Ramos (cell line): ENCODE measurements around the gene ZNF862.

Experiments
- in situ Hi-C: fragments of 300-500 bp; cut with MboI; formaldehyde crosslinking; loops from one replicate; pipeline ENCODE4 v1.14.3; 2022; ENCODE audit warnings: low sequenced_read_pairs; ENCODE audit not compliant: unreplicated experiment

The ZNF862 gene

DNA sequence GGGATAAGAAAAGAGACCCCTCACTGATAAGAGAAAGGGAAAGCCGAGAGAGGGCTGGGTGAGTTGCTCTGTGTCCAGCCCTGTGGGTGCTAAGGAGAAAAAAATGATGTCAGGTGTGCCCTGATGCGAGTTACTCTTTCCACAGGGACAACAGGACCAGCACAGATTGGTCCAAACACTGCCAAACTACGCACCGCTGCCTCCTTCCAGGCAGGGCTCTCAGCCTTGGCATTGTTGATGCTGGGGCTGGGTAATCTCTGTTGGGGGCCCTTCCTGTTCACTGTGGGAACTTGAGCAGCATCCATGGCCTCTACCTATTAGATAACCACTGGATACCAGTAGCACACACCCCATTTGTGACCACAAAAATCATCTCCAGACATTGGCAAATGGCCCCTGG, 25.3 kb downstream of the ZNF862 start:
- in situ Hi-C loops: no loop called here

DNA sequence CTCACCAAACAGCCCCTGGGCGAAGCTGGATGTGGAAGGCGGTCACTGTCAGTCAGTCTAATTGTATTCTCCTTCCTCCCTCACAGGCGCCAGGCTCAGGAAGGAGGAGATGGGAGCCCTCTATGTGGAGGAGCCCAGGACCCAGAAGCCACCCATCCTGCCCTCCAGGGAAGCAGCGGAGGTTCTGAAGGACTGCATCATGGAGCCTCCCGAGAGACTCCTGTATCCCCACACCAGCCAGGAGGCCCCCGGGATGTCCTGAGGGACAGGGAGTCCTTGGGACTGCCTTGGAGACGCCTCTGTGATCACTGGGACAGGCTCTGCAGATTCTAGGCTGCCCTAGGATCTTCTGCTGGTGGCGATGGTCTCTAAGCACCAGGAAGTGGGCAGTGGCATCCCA, 25.8 kb downstream of the ZNF862 start:
- in situ Hi-C loops: no loop called here

DNA sequence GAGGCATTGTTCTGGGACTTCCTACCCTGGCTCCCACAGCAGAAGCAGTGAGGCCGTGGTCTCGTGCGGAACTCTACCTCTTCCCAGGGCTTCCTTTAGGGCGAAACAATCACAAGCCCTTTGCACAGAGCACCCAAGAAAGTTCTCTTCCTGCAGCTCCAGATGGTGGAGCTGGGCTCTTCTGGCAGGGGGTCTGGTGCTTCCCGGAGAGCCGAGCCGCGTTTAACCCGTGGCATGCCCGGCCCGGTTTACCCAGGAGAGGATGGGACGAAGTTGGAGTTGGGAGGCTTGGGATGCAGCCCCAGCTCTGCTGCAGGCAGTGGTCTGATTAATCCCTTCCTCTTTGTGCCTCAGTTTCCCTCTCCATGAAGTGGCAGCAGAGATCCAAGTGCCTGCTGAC, 26.6 kb downstream of the ZNF862 start:
- in situ Hi-C loops: no loop called here

DNA sequence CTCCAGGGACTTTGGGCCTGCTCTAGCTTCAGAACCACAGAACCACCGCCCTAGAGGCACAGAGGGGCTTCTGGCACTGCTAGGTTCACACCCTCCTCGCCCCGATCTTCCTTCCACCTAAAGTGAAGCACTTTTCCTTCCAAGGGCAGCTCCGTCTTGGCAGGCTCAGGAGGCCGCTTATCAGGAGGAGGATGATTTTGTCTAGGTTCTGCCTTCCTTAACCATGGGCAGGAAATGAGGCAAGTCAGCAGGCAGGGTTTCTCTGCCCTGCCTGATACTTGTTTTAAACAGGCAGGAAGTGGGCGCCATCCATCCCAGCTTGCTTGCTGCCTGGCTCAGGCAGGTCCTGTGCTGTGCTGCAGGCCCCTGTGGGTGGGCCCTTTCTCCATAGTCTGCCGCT, 27.3 kb downstream of the ZNF862 start:
- in situ Hi-C loops: no loop called here

DNA sequence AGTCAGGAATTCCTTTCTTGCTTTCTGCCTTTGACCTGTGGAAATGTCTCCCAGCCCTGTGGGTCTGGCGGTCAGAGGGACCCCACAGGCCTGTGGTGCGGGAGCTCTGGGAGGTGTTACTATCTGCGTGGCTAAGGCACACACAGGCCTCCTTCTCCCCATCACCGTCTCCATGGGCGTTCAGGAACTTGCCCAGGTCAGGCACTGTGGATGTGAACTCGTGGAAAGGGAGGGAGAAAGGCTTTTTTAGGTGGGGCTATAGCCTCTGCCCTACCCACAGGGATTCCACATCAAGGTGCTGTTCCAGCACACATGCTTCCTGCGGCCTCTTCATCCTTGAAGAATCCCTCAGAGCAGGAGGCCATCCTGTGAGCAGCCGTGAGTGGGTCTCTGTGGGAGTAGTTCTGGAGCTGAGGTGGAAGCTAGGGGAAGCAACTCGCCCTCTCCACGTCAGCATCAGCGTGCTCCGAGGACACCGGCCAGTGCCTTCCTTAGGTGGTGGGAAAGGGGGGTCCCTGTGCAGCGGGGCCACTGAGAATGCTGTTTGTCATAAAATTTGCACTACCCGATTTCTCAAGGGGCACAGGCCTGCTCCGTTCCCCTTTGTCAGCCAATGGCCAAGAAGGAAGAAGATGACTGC, 28.1 kb downstream of the ZNF862 start:
- in situ Hi-C loops: no loop called here

DNA sequence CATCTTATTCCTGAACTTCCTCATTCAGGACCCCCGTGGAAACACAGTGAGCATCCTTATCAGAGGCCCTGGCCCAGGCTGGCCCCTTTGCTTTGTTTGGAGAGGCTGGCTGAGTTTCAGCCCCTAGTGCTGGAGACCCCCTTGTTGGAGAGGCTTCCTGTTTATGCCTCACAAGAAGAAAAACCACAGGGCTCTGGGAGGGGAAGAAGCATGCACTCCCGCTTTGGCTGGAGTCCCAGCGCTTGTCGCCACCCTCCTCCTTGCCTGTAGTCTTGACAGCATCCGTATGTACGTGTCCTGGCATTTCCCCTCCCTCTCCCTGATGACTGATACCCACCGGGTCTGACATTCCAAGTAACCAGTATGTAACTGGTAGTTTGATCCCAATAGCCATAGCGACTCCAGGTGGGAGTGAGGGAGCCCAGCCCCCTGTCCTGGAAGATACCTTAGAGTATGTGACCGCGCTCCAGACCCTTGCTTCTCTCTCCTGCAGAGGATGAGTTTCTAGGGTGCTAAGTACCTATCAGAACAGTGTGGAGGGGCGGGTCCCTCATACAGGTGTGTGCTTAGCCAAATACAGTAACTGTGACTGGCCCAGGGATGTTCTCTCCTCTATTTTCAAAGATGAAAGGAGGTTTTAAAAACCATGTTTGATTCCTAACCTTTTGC, 28.7 kb downstream of the ZNF862 start:
- in situ Hi-C loops: no loop called here

DNA sequence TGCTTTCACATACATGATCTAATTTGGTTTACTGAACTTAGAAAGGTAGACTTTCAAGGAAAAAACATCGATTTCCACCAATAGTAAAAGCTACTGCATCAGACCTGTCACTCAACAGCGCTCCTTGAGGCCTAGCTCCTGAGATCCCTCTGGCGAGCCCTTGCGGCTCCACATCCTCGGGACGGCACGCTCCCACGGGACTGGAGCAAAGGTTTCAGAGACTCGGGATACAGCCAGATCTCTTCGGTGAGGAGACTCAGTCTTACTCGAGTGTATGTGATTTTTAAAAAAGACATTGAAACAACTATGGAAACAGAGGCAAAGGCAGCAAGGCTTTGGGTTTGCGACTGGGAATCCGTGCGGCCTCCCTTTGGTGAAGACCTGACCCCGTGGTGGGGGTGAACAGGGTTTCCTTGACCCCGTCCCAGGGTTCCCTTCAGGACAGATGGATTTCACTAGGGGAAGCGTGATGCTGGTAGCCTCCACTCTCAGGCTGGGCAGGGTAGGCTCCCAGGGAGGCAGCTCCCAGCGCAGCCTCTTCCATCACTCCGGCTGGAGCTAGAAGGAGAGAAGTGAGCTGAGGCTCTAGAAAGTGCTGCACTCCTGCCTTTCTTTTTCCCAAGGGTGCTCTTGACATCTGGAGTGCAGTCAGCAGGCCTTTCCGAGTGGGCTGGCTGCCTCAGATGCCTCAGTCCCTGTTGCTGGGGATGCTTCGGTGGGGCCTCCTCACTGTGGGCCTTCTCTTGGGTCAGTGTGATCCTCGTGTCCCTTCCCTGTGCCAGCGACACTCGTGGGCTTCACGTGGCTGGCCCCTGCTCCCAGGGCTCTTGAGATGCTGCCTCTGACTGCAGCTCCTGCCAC, 29.8 kb downstream of the ZNF862 start:
- in situ Hi-C loops: no loop called here

DNA sequence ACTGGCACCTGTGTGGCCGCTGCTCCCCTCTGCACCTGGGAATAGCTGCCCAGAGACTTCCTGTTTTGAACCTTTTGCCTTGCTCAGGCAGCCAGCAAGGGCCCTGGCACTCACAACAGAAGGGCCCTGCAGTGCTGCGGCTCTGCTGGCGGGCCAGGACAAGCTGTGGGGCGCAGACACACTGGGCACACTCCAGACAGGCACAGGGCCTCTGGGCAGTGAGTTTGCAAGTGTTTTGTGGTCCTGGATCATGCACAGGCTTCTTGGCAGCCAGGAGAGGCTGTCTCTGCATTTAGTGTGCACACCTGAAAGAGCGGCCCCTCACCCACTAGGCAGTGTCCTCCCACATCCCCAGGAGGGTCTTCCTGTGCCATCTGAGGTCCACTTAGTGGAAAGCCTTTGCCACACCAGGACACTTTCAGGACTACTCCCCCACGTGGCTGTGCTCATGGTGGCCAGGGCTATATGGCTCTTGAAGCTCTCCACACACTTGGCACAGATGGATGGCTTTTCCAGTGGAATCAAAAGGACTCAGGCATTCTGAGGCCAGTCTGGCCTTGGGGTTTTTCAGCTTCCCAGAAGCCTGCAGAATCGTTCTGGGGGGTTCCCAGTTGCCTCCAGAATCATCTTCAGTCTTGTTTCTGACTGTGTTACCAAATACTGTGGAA, 30.6 kb downstream of the ZNF862 start:
- in situ Hi-C loops: no loop called here

DNA sequence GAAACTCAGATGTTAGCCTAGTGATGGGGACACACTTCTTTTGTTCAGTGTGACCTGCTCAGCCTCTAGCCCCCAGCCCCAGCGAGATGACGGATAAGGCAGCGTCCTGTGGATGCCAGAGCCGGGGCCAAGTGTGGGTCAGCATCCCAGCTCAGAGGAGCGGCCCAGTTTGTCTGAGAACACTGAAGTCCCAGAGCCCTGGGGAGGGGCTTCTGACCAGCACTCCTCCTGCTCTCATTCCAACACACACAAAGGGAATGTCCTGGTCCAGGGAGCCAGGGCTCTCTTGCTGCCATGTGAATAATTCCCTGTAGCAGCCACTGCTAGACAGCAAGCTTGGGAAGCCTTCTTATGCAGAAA, 31.1 kb downstream of the ZNF862 start:
- in situ Hi-C loops: no loop called here

DNA sequence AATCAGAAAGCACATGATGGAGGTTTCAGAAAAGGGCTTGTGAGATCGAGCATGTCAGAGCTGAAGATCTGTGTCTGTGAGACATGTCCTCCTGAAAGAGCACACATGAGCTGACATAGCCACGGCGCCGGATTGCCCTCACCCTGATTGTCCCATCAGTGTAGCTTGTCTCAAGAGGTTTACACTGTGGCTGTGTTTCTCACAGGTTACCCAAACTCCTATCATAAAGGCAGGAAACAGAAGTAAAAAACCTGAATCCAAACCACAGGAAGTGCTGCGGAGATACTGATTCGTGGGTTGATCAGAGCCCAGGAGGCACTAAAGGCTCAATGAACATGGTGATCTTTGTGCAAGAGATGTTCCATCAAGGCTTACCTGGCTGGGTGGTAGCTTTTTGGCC, 31.7 kb downstream of the ZNF862 start:
- in situ Hi-C loops: no loop called here

DNA sequence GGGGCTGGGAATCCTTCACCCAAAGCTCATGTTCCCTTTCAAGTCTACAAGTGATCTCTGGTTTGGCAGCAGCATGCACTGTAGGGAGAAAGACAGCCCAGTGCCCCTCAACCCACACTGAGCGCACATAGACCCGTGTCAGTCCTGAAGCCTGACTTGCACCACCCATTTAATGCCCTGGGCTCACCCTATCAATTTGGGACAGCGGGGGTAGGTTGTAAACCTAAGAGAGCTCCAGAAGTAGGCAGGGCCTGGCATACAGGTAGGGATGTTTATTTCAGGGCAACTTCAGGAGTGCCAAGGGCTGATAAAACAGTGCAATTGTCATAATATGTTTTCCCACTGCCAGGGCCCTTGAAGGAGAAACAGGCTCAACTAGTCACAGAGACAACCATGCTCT, 32.1 kb downstream of the ZNF862 start:
- in situ Hi-C loops: no loop called here

DNA sequence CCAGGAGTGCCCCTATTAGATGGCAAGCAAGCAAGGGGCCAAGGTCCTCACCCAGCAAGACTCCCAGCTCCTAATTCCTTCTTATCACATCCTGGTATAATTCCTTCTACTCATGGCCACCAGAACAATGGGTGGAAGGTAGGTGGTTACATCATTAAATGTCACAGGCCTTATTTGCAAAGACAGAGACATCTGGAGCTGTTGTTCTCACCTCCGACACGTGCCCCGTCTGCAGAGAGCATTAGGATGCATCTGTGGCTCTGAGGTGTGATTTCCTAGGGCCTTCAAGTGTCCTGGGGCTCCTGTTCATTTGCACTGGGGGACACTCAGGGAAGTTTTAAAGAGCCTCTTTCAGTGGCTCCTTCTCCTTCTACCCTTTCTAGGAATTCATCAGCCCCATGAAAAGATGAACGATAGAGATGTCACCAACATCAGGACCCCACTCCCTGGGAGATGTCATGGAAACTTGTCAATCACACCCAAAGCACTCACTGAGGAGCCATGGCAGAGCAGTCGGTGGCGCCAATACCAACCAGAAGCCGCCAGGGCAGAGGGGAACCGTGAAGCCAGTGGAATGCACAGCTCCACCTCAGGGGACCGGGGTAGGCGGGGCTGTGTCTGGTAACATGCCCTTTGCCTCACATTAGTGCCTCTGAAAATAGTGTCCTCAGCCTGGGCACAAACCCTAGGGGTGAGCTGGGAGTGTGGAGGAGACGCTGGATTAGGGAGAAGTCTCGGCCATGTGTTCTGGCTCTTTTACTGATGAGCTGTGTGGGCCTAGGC, 32.7 kb downstream of the ZNF862 start:
- in situ Hi-C loops: no loop called here

DNA sequence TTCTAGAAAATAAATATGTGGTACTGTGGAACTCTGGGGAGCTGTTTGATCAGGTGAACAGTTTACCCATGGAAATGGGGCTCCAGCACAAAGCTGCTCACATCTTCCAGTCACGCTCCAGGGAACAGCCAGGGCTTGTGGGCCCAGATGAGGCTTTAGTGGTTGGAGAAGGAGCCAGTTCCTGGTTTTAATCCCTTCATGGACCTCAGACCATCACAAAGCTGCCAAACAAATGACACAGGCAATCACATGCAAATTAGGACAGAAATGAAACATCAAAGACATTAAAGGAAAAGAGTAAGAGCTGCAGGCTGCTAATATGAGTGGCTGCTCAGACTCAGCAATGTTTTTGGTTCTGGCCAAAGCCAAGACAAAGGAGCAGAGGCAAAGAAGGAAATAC, 33.4 kb downstream of the ZNF862 start:
- in situ Hi-C loops: no loop called here

DNA sequence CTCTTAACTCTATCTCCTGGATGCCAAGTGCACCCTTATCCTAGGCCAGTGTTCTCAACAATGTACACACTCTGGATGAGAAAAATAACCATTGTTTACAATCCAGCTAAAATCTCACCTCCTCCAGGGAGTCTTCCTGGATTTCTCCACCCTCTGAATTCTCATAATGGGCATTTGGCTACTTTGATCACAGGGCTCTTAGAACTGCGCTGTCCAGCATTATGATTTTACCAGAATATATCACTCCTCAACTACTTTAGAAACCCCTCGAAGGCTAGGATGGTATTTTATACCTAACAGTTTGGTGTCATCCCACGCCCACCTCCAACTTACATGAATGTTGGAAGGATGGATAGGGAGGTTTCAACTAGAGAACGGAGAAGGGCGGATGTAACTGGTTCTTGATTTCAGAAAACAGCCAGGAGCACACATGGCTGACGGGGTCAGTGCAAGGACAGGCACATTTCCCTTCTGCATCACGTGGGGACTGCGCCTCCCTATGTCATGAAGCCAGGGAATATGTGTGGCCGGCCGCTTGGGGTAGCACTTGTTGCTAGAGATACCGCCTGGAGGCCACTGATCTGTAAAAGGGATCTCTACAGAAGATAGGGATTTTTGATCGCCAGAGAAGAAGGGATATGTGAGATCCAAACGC, 34.4 kb downstream of the ZNF862 start:
- in situ Hi-C loops: no loop called here

DNA sequence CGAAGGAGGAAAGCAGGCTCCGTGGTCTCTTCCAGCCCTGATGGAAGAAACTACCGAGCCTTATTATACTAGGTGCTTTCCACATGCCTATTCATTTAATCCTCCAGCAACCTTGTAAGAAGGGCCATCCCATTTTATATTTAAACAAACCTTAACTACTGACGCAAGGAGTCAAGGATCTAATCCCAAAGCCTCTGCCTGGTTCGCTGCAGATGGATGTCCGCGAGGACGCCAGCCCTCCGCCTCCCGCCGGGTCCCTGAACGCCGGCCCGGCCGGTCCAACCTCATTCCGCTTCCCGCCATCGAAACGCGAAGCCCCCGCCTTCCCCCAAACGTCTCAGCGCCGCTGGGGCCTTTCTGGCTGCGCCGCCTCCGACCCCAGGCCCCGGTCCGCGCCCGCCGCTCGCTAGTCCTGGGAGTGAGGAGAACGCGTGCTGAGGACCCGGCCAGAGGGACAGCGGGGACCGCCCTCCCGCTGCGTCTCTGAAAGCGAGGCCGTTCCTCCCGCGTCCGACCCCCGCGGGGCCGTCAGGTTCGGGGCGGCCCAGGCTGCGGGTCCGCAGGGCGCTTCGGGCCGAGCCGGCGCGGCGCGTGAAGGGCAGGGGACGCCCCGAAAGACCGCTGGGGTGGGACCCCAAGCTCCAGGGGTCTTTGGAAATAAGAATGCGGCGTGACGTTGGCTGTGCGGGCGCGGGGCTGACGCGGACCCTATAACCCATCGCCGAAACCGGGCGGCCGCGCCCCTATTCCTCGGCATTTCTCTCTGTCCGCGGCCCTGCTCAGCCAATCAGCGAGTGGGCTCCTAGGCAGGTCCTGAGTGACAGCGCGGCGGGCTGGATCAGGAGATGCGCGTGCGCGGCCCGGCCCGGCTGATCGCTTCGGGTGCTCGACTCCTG, 35.1 kb downstream of the ZNF862 start, which contains the start of gene ATP6V0E2:
TSS of gene ATP6V0E2 (plus strand) at position 896 of the 896 bp plus-strand sequence. CDS start 97 bp downstream, outside the sequence.
- in situ Hi-C loops: no loop called here

DNA sequence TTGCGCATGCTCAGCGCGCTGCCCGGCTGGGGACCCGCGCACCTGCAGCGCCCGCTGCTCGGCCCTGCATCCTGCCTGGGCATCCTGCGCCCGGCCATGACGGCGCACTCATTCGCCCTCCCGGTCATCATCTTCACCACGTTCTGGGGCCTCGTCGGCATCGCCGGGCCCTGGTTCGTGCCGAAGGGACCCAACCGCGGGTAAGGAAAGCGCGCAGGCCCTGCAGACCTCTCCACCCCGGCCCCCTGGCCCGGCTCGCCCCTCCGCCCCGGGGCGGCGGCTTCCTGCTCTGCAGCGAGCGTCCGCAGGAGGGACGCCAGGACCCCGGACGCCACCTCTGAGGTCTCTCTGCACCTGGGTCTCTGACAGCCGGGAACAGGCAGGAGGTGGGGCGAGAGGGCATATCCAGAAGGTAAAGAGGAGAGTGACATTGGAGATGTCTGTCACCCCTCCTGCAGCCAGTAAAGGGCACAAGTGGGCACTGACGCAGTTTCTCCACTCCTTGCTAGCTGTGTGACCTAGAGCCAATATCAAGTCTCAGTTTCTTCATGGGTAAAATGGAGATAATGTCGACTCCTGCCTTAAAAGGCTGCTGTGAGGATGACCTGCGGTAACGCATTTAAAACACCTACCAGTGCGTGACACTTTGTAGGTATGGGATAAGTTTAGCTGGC, 35.9 kb downstream of the ZNF862 start:
- in situ Hi-C loops: no loop called here

DNA sequence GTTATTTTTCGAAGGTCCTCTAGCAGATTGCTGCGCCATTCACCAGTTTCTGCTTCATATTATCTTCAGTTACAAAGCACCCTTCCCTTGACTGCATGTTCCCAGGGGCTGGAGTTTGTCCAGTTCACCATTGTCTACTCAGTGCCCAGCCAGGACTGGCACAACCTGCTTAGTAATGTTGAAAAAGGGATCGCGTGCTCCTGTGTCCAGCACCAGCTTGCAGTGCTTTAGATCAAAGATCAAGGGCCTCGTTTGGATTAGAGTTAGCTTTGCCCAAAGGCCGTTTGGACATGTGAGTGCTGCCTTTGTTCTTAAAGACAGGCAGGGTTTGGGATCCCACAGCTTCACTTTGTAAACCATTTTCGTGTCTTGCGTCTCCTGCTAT, 36.5 kb downstream of the ZNF862 start:
- in situ Hi-C loops: no loop called here

DNA sequence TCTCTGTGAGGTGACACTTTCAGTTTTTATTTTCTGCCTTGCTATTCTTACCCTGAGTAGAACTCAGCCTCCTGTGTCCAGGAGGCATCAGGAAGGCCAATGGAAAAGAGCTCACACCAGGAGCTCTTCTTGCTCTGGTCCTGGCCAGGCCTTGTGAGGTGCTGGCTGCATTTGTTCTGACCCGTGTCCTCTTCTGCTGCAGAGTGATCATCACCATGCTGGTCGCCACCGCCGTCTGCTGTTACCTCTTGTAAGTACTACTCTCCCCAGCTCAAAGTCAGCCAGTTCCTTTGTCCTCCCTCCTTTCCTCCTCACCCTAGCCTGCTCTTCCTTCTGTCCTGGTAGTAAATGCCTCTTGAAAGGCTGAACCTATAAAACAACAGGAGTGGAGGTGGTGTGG, 37.2 kb downstream of the ZNF862 start:
- in situ Hi-C loops: no loop called here
